Omental fat pad (tissue), 4 donors: ENCODE data around the gene CFAP20DC. TPM values are rescaled to one million over a fixed set of nuclear protein-coding genes. Genes with fewer than 3 reads are reported as not detected.
"Not testable (repeated sequence)": the region's sequence is repeated elsewhere in the genome, so short reads cannot be mapped to it uniquely, and the experiment has no call there.

Source experiments
- ATAC-seq: fragments of 150-250 bp; one replicate; pipeline ENCODE4 v1.9.1; 2016; ENCODE audit warnings: mild to moderate bottlenecking, moderate library complexity; ENCODE audit not compliant: low FRiP score
- DNase-seq: peaks from one replicate; pipeline ENCODE4 v3.0.0-alpha.2; 2019; ENCODE audit warnings: low spot score
- CTCF ChIP-seq, 3 donors: fragments of 450-650 bp; IDR thresholded peaks; one replicate each; pipeline ENCODE4 v1.5.1; 2016 to 2017; ENCODE audit warnings: antibody characterized with exemption in 3 of 3, mild to moderate bottlenecking in 3 of 3, moderate library complexity in 2 of 3
- total RNA-seq, 4 donors: library from RNA; depleted of rRNA; stranded (reverse); fragments of >200 nt; gene quantifications; one replicate each; pipeline ENCODE4 v1.1.0, GENCODE V29; 2016

The CFAP20DC gene
- total RNA-seq, 4 donors from 2014 or later: 0.25 to 0.36 (median 0.28) TPM; not detected in 1

- TF ChIP-seq CTCF (IDR thresholded peaks at IDR 0.05): no peak
- no peak for DNase-seq
- ATAC-seq: no peak
Measured at GRCh38 chr3:58986654-58987053, 63.2 kb downstream of the CFAP20DC start.

- DNase-seq (no peak), ATAC-seq (no peak)
Measured at GRCh38 chr3:58979840-58980239, 70.0 kb downstream of the CFAP20DC start.

GRCh38 chr3:58973796-58974195 is 76.0 kb downstream of the CFAP20DC start:
- DNase-seq (no peak), ATAC-seq (no peak)
- TF ChIP-seq CTCF (IDR thresholded peaks at IDR 0.05): no peak

More at GRCh38 chr3:58979840-58980239, 70.0 kb downstream of the CFAP20DC start:
- no peak for TF ChIP-seq CTCF (IDR thresholded peaks at IDR 0.05)

- ATAC-seq, DNase-seq: not testable (repeated sequence)
Measured at GRCh38 chr3:58967866-58968265, 82.0 kb downstream of the CFAP20DC start.

- TF ChIP-seq CTCF (IDR thresholded peaks at IDR 0.05): no peak
- no peak for ATAC-seq
Measured at GRCh38 chr3:58965865-58966264, 84.0 kb downstream of the CFAP20DC start.

GRCh38 chr3:58963928-58964503 is 85.8 kb downstream of the CFAP20DC start:
- TF ChIP-seq CTCF (IDR thresholded peaks at IDR 0.05): no peak
- ATAC-seq: no peak

More at GRCh38 chr3:58965865-58966264, 84.0 kb downstream of the CFAP20DC start:
- DNase-seq: no peak

GRCh38 chr3:58962816-58963215 is 87.0 kb downstream of the CFAP20DC start:
- no peak for TF ChIP-seq CTCF (IDR thresholded peaks at IDR 0.05)
- no peak for ATAC-seq
- DNase-seq: no peak

More at GRCh38 chr3:58963928-58964503, 85.8 kb downstream of the CFAP20DC start:
- no peak for DNase-seq
